ENCODE data around the gene POLR1H.

Gene POLR1H

GRCh38 chr6:30067460-30068139, 6.5 kb downstream of the POLR1H start:
- WGBS, 2 donors (ENCODE audit: extremely low coverage in 2 of 2, insufficient read length in 2 of 2, insufficient replicate concordance in 1 of 2) = 100% methylated on average over 2 of the region's 8 CpGs

GRCh38 chr6:30071081-30071818, 10.2 kb downstream of the POLR1H start:
- Histone ChIP-seq H3K79me1 (ENCODE audit: low read depth, low read length) (no peaks in the 10 kb centered on the region), H3K4me1 (ENCODE audit: control insufficient read depth in 2 of 2, insufficient read depth in 1 of 2, low read depth in 1 of 2, low read length in 2 of 2) (peaks cover 11 to 19% of the 10 kb centered on the region in 2 donors), H3K18ac (ENCODE audit: low read length) (no peak overlapping the region), H3K4me3 (ENCODE audit: low read length in 2 of 2) (no peak overlapping the region), H3K36me3 (replicated peaks in 1 of 2; ENCODE audit: control insufficient read depth in 2 of 2, insufficient read depth in 2 of 2, low read length in 2 of 2) (peaks cover 2 to 19% of the 10 kb centered on the region in 2 donors), H4K8ac (ENCODE audit: low read depth, low read length) (no peak overlapping the region), H3K9ac (ENCODE audit: low read depth, low read length, poor library complexity) (peak overlapping the region; percentile 74), H3K4ac (ENCODE audit: low read length) (no peak overlapping the region), H3K27ac (replicated peaks; ENCODE audit: low read length) (no peak overlapping the region), H2BK5ac (ENCODE audit: low read length) (no peak overlapping the region), H2BK120ac (ENCODE audit: low read depth, low read length) (no peak overlapping the region), H2BK12ac (ENCODE audit: low read length) (no peak overlapping the region), H3K14ac (ENCODE audit: low read length) (no peak overlapping the region), H3K27me3 (ENCODE audit: control insufficient read depth in 3 of 3, insufficient read depth in 3 of 3, low read depth in 1 of 3, low read length in 3 of 3) (peaks cover 17 to 58% (median 42%) of the 10 kb centered on the region in 3 experiments), H3K4me2 (ENCODE audit: insufficient read depth, low read length, poor library complexity, severe bottlenecking) (peak overlapping the region; percentile 40), H2AK5ac (ENCODE audit: low read depth, low read length) (no peak overlapping the region), H2AFZ (ENCODE audit: low read length) (no peak overlapping the region), H3K23ac (ENCODE audit: low read depth, low read length, poor library complexity) (no peak overlapping the region), H4K91ac (ENCODE audit: low read depth, low read length, poor library complexity) (no peak overlapping the region), H2BK15ac (ENCODE audit: low read length) (no peak overlapping the region), H3K9me3 (replicated peaks in 1 of 2; ENCODE audit: control insufficient read depth in 2 of 2, insufficient read depth in 1 of 2, low read depth in 1 of 2, low read length in 2 of 2) (no peaks in the 10 kb centered on the region)
- WGBS, 2 donors (ENCODE audit: extremely low coverage in 2 of 2, insufficient read length in 2 of 2, insufficient replicate concordance in 1 of 2) = no CpG with 5 or more reads among the region's 68 CpGs
- no peak for DNase-seq (ENCODE audit: low spot score)

More at GRCh38 chr6:30067460-30068139, 6.5 kb downstream of the POLR1H start:
- Histone ChIP-seq H2BK15ac (ENCODE audit: low read length) (no peak overlapping the region), H4K8ac (ENCODE audit: low read depth, low read length) (no peak overlapping the region), H3K4me1 (ENCODE audit: control insufficient read depth in 2 of 2, insufficient read depth in 1 of 2, low read depth in 1 of 2, low read length in 2 of 2) (peaks cover 5 to 8% of the 10 kb centered on the region in 2 donors), H2AK5ac (ENCODE audit: low read depth, low read length) (no peak overlapping the region), H3K79me1 (ENCODE audit: low read depth, low read length) (no peaks in the 10 kb centered on the region), H3K4ac (ENCODE audit: low read length) (no peak overlapping the region), H3K23ac (ENCODE audit: low read depth, low read length, poor library complexity) (peak overlapping the region; percentile 49), H3K18ac (ENCODE audit: low read length) (peak overlapping the region; percentile 98), H3K14ac (ENCODE audit: low read length) (no peak overlapping the region), H3K4me2 (ENCODE audit: insufficient read depth, low read length, poor library complexity, severe bottlenecking) (peak overlapping the region; percentile 58), H3K9ac (ENCODE audit: low read depth, low read length, poor library complexity) (no peak overlapping the region), H3K36me3 (replicated peaks in 1 of 2; ENCODE audit: control insufficient read depth in 2 of 2, insufficient read depth in 2 of 2, low read length in 2 of 2) (peaks cover 2 to 43% of the 10 kb centered on the region in 2 donors), H3K27ac (replicated peaks; ENCODE audit: low read length) (peak overlapping the region; percentile 97), H3K9me3 (replicated peaks in 1 of 2; ENCODE audit: control insufficient read depth in 2 of 2, insufficient read depth in 1 of 2, low read depth in 1 of 2, low read length in 2 of 2) (peaks cover 0 to 4% of the 10 kb centered on the region in 2 donors), H2AFZ (ENCODE audit: low read length) (peak overlapping the region; percentile 95), H4K91ac (ENCODE audit: low read depth, low read length, poor library complexity) (no peak overlapping the region), H2BK5ac (ENCODE audit: low read length) (peak overlapping the region; percentile 72), H2BK120ac (ENCODE audit: low read depth, low read length) (no peak overlapping the region), H2BK12ac (ENCODE audit: low read length) (no peak overlapping the region), H3K4me3 (ENCODE audit: low read length in 2 of 2) (peak overlapping the region; percentile 76 to 93), H3K27me3 (ENCODE audit: control insufficient read depth in 3 of 3, insufficient read depth in 3 of 3, low read depth in 1 of 3, low read length in 3 of 3) (peaks cover 6 to 21% (median 8%) of the 10 kb centered on the region in 3 experiments)
- DNase-seq (ENCODE audit: low spot score) = no peak

GRCh38 chr6:30071858-30072257, 10.8 kb downstream of the POLR1H start:
- Histone ChIP-seq H3K23ac (ENCODE audit: low read depth, low read length, poor library complexity) (no peak overlapping the region), H2BK15ac (ENCODE audit: low read length) (no peak overlapping the region), H3K9ac (ENCODE audit: low read depth, low read length, poor library complexity) (no peak overlapping the region), H3K36me3 (replicated peaks in 1 of 2; ENCODE audit: control insufficient read depth in 2 of 2, insufficient read depth in 2 of 2, low read length in 2 of 2) (peaks cover 2 to 19% of the 10 kb centered on the region in 2 donors), H2BK12ac (ENCODE audit: low read length) (no peak overlapping the region), H3K27me3 (ENCODE audit: control insufficient read depth in 3 of 3, insufficient read depth in 3 of 3, low read depth in 1 of 3, low read length in 3 of 3) (peaks cover 17 to 64% (median 48%) of the 10 kb centered on the region in 3 experiments), H3K9me3 (replicated peaks in 1 of 2; ENCODE audit: control insufficient read depth in 2 of 2, insufficient read depth in 1 of 2, low read depth in 1 of 2, low read length in 2 of 2) (no peaks in the 10 kb centered on the region), H4K91ac (ENCODE audit: low read depth, low read length, poor library complexity) (no peak overlapping the region), H3K14ac (ENCODE audit: low read length) (no peak overlapping the region), H2BK120ac (ENCODE audit: low read depth, low read length) (no peak overlapping the region), H2BK5ac (ENCODE audit: low read length) (no peak overlapping the region), H2AK5ac (ENCODE audit: low read depth, low read length) (no peak overlapping the region), H3K18ac (ENCODE audit: low read length) (no peak overlapping the region), H4K8ac (ENCODE audit: low read depth, low read length) (no peak overlapping the region), H2AFZ (ENCODE audit: low read length) (no peak overlapping the region), H3K27ac (replicated peaks; ENCODE audit: low read length) (no peak overlapping the region), H3K4me3 (ENCODE audit: low read length in 2 of 2) (no peak overlapping the region), H3K4me2 (ENCODE audit: insufficient read depth, low read length, poor library complexity, severe bottlenecking) (no peak overlapping the region), H3K4me1 (ENCODE audit: control insufficient read depth in 2 of 2, insufficient read depth in 1 of 2, low read depth in 1 of 2, low read length in 2 of 2) (peaks cover 11 to 19% of the 10 kb centered on the region in 2 donors), H3K4ac (ENCODE audit: low read length) (no peak overlapping the region), H3K79me1 (ENCODE audit: low read depth, low read length) (no peaks in the 10 kb centered on the region)
- no CpG with 5 or more reads among the region's 3 CpGs for WGBS, 2 donors (ENCODE audit: extremely low coverage in 2 of 2, insufficient read length in 2 of 2, insufficient replicate concordance in 1 of 2)
- no peak for DNase-seq (ENCODE audit: low spot score)

Data from neuronal stem cell (in vitro differentiated cells).